Mesendoderm (in vitro differentiated cells): ENCODE results near the gene IFITM2. TPM values are rescaled to one million over a fixed set of nuclear protein-coding genes. Genes with fewer than 3 reads are reported as not detected.
"Not testable (repeated sequence)": the region's sequence is repeated elsewhere in the genome, so short reads cannot be mapped to it uniquely, and the experiment has no call there.

Experiments
- DNase-seq: peaks from one replicate; pipeline ENCODE4 v3.0.0; 2013
- H2AK5ac ChIP-seq: 2 replicates; pipeline ENCODE4 v1.6.1; 2013; ENCODE audit warnings: low read length, inconsistent platforms
- H2BK120ac ChIP-seq: 2 replicates; pipeline ENCODE4 v1.6.1; 2013; ENCODE audit warnings: low read depth, mild to moderate bottlenecking, low read length, moderate library complexity, mixed read lengths
- H2BK15ac ChIP-seq: replicated peaks from 2 replicates; pipeline ENCODE4 v1.6.1; 2013; ENCODE audit warnings: low read depth, mild to moderate bottlenecking, moderate library complexity
- H2BK5ac ChIP-seq: 2 replicates; pipeline ENCODE4 v1.6.1; 2013; ENCODE audit warnings: low read length, inconsistent platforms
- H3K18ac ChIP-seq: 2 replicates; pipeline ENCODE4 v1.6.1; 2013; ENCODE audit warnings: mild to moderate bottlenecking, low read length, mixed read lengths
- H3K23ac ChIP-seq: one replicate; pipeline ENCODE4 v1.6.1; 2013; ENCODE audit warnings: low read length
- H3K27ac ChIP-seq: 2 replicates; pipeline ENCODE4 v1.5.1; 2013; ENCODE audit warnings: low read depth, mild to moderate bottlenecking, inconsistent platforms, low read length, moderate library complexity
- H3K27me3 ChIP-seq: 2 replicates; pipeline ENCODE4 v1.6.1; 2013; ENCODE audit warnings: low read length, control low read depth, mild to moderate bottlenecking, inconsistent platforms; ENCODE audit not compliant: insufficient read depth, poor library complexity
- H3K36me3 ChIP-seq: 2 replicates; pipeline ENCODE4 v1.6.1; 2013; ENCODE audit warnings: low read length, inconsistent platforms; ENCODE audit not compliant: control insufficient read depth, insufficient read depth
- H3K4ac ChIP-seq: one replicate; pipeline ENCODE4 v1.6.1; 2013; ENCODE audit warnings: low read depth, mild to moderate bottlenecking, low read length, moderate library complexity
- H3K4me1 ChIP-seq: 2 replicates; pipeline ENCODE4 v1.6.1; 2013; ENCODE audit warnings: low read depth, low read length, inconsistent platforms; ENCODE audit not compliant: control insufficient read depth
- H3K4me2 ChIP-seq: 2 replicates; pipeline ENCODE4 v1.6.1; 2013; ENCODE audit warnings: low read length
- H3K4me3 ChIP-seq: 2 replicates; pipeline ENCODE4 v1.5.1; 2013; ENCODE audit warnings: mild to moderate bottlenecking, low read length
- H3K56ac ChIP-seq: one replicate; pipeline ENCODE4 v1.6.1; 2013; ENCODE audit warnings: low read length
- H3K79me1 ChIP-seq: 2 replicates; pipeline ENCODE4 v1.6.1; 2013; ENCODE audit warnings: low read length, inconsistent platforms
- H3K79me2 ChIP-seq: 2 replicates; pipeline ENCODE4 v1.6.1; 2013; ENCODE audit warnings: mild to moderate bottlenecking, low read length; ENCODE audit not compliant: control insufficient read depth, insufficient read depth
- H3K9ac ChIP-seq: 2 replicates; pipeline ENCODE4 v1.6.1; 2013; ENCODE audit warnings: low read length, inconsistent platforms
- H4K5ac ChIP-seq: one replicate; pipeline ENCODE4 v1.6.1; 2013; ENCODE audit warnings: low read length
- H4K8ac ChIP-seq: one replicate; pipeline ENCODE4 v1.6.1; 2013; ENCODE audit warnings: low read depth, mild to moderate bottlenecking, control low read depth, low read length, moderate library complexity
- WGBS: extraction: QIAGEN DNeasy Blood & Tissue Kit; methylation state at CpG from one replicate; pipeline ENCODE4 v1.1.7; 2013; ENCODE audit warnings: low lambda C conversion rate, missing lambda C conversion rate; ENCODE audit not compliant: insufficient coverage; ENCODE audit errors: extremely low coverage; 5-methylcytosine and 5-hydroxymethylcytosine counted together
- polyA plus RNA-seq, 2 experiments: library from polyadenylated mRNA; stranded (reverse); fragments of 200-250 nt; gene quantifications; one replicate each; pipeline ENCODE4 v1.2.3, GENCODE V29; 2013

IFITM2 gene
- 1,871 TPM for polyA plus RNA-seq (2013, experiment 1 of 2)
- 1,795 TPM for polyA plus RNA-seq (2013, experiment 2 of 2)

- H2AK5ac ChIP-seq, result peak within 1 kb of the TSS; percentile 87
- DNase-seq, result peak; percentile 90
- H3K23ac ChIP-seq, H3K4ac ChIP-seq, H2BK120ac ChIP-seq, H4K8ac ChIP-seq, H3K27me3 ChIP-seq, H3K4me3 ChIP-seq, H3K36me3 ChIP-seq, H4K5ac ChIP-seq, H3K79me1 ChIP-seq, H3K18ac ChIP-seq, H3K79me2 ChIP-seq: not testable (repeated sequence)
- H2BK15ac ChIP-seq, result peak within 1 kb of the TSS; percentile 4
- peak within 1 kb of the TSS; percentile 68 for H3K9ac ChIP-seq
- peaks cover 14% of the 10 kb centered on the region for H3K4me1 ChIP-seq
- no CpG with 5 or more reads among the region's 28 CpGs for WGBS
- peak within 1 kb of the TSS; percentile 80 for H2BK5ac ChIP-seq
- H3K27ac ChIP-seq, result peak within 1 kb of the TSS; percentile 58
- peak within 1 kb of the TSS; percentile 39 for H3K4me2 ChIP-seq
- H3K56ac ChIP-seq, result peak within 1 kb of the TSS; percentile 89
Measured at GRCh38 chr11:307766-308708, at the start of gene IFITM2. Gene IFITM2, plus strand, starts transcription at chr11:307816. Its CDS starts 377 bp downstream, at chr11:308193.

GRCh38 chr11:259413-259812 is 48.2 kb upstream of the IFITM2 start:
- Histone ChIP-seq H3K4ac (no peak overlapping the region), H3K9ac (no peak overlapping the region), H3K4me1 (no peaks in the 10 kb centered on the region), H3K79me1 (no peaks in the 10 kb centered on the region), H3K4me3 (no peak overlapping the region), H3K79me2 (no peaks in the 10 kb centered on the region), H4K5ac (no peak overlapping the region), H2BK15ac (no peak overlapping the region), H3K36me3 (no peaks in the 10 kb centered on the region), H3K27me3 (no peaks in the 10 kb centered on the region), H2BK5ac (no peak overlapping the region), H2AK5ac (no peak overlapping the region), H2BK120ac (no peak overlapping the region), H3K4me2 (no peak overlapping the region), H3K56ac (no peak overlapping the region), H4K8ac (no peak overlapping the region), H3K27ac (no peak overlapping the region), H3K18ac (no peak overlapping the region), H3K23ac (no peak overlapping the region)
- WGBS, result no CpG with 5 or more reads among the region's 10 CpGs
- DNase-seq, result no peak

GRCh38 chr11:261624-262023 is 46.0 kb upstream of the IFITM2 start:
- Histone ChIP-seq H3K4me2 (no peak overlapping the region), H2BK15ac (no peak overlapping the region), H2BK5ac (no peak overlapping the region), H3K36me3 (no peaks in the 10 kb centered on the region), H4K8ac (no peak overlapping the region), H3K79me2 (no peaks in the 10 kb centered on the region), H2AK5ac (no peak overlapping the region), H3K79me1 (no peaks in the 10 kb centered on the region), H3K27me3 (no peaks in the 10 kb centered on the region), H3K4me3 (no peak overlapping the region), H3K4me1 (no peaks in the 10 kb centered on the region), H3K4ac (no peak overlapping the region), H3K56ac (no peak overlapping the region), H3K23ac (no peak overlapping the region), H3K18ac (no peak overlapping the region), H4K5ac (no peak overlapping the region), H2BK120ac (no peak overlapping the region), H3K9ac (no peak overlapping the region), H3K27ac (no peak overlapping the region)
- WGBS, result no CpG with 5 or more reads among the region's 4 CpGs
- DNase-seq, result no peak

GRCh38 chr11:266676-267439 is 40.8 kb upstream of the IFITM2 start:
- no peak overlapping the region for H4K5ac ChIP-seq
- H3K4ac ChIP-seq, result no peak overlapping the region
- H3K27me3 ChIP-seq, result no peaks in the 10 kb centered on the region
- no peak overlapping the region for H3K18ac ChIP-seq
- no peak overlapping the region for H2BK15ac ChIP-seq
- H3K36me3 ChIP-seq, result no peaks in the 10 kb centered on the region
- no peak overlapping the region for H2BK120ac ChIP-seq
- no peak overlapping the region for H3K4me3 ChIP-seq
- no CpG with 5 or more reads among the region's 13 CpGs for WGBS
- no peak overlapping the region for H3K4me2 ChIP-seq
- peak; percentile 7 for DNase-seq
- no peak overlapping the region for H2BK5ac ChIP-seq
- no peak overlapping the region for H2AK5ac ChIP-seq
- H4K8ac ChIP-seq, result no peak overlapping the region
- no peak overlapping the region for H3K27ac ChIP-seq
- no peak overlapping the region for H3K23ac ChIP-seq
- no peaks in the 10 kb centered on the region for H3K79me1 ChIP-seq
- no peak overlapping the region for H3K9ac ChIP-seq
- H3K4me1 ChIP-seq, result no peaks in the 10 kb centered on the region
- no peaks in the 10 kb centered on the region for H3K79me2 ChIP-seq
- no peak overlapping the region for H3K56ac ChIP-seq

GRCh38 chr11:267491-267994 is 40.1 kb upstream of the IFITM2 start:
- no peak overlapping the region for H4K8ac ChIP-seq
- no peak overlapping the region for H2AK5ac ChIP-seq
- no peak overlapping the region for H3K4me3 ChIP-seq
- H3K4me2 ChIP-seq, result no peak overlapping the region
- no peaks in the 10 kb centered on the region for H3K79me2 ChIP-seq
- peak; percentile 23 for DNase-seq
- H3K36me3 ChIP-seq, result no peaks in the 10 kb centered on the region
- no peaks in the 10 kb centered on the region for H3K79me1 ChIP-seq
- H3K27ac ChIP-seq, result no peak overlapping the region
- H3K56ac ChIP-seq, result no peak overlapping the region
- no peak overlapping the region for H3K9ac ChIP-seq
- H3K4me1 ChIP-seq, result no peaks in the 10 kb centered on the region
- no peak overlapping the region for H3K23ac ChIP-seq
- no peak overlapping the region for H3K4ac ChIP-seq
- H2BK120ac ChIP-seq, result no peak overlapping the region
- no peak overlapping the region for H3K18ac ChIP-seq
- WGBS, result no CpG with 5 or more reads among the region's 18 CpGs
- no peak overlapping the region for H2BK5ac ChIP-seq
- H3K27me3 ChIP-seq, result no peaks in the 10 kb centered on the region
- H4K5ac ChIP-seq, result no peak overlapping the region
- H2BK15ac ChIP-seq, result no peak overlapping the region
